GM21447 (cell line): ENCODE data around the gene UBE2D3.
"Not testable (repeated sequence)": the region's sequence is repeated elsewhere in the genome, so short reads cannot be mapped to it uniquely, and the experiment has no call there.

ENCODE experiments used
- ATAC-seq: cut with Tn5 transposase; IDR thresholded peaks from one replicate; pipeline ENCODE4 v1.9.1; 2021; ENCODE audit not compliant: unreplicated experiment

UBE2D3 gene

GRCh38 chr4:102832105-102832504, 4.8 kb upstream of the UBE2D3 start:
- ATAC-seq = no peak

GRCh38 chr4:102829803-102830202, 2.5 kb upstream of the UBE2D3 start:
- ATAC-seq = no peak

GRCh38 chr4:102828497-102828808, 1.1 kb upstream of the UBE2D3 start:
- no peak for ATAC-seq

GRCh38 chr4:102827674-102828496, 534 bp upstream of the UBE2D3 start:
- peak; percentile 78 for ATAC-seq

GRCh38 chr4:102826105-102826889, 1.1 kb downstream of the UBE2D3 start:
- ATAC-seq = no peak

- ATAC-seq = no peak
These were observed 1.9 kb downstream of the UBE2D3 start for GRCh38 chr4:102825261-102826091.

- no peak for ATAC-seq
These were observed 3.0 kb downstream of the UBE2D3 start for GRCh38 chr4:102824398-102824797.

- no peak for ATAC-seq
These were observed 3.5 kb downstream of the UBE2D3 start for GRCh38 chr4:102823897-102824296.

- no peak for ATAC-seq
These were observed 3.9 kb downstream of the UBE2D3 start for GRCh38 chr4:102823464-102823863.

- no peak for ATAC-seq
These were observed 7.6 kb downstream of the UBE2D3 start for GRCh38 chr4:102819588-102820365.

GRCh38 chr4:102819100-102819499, 8.3 kb downstream of the UBE2D3 start:
- ATAC-seq = not testable (repeated sequence)

- ATAC-seq = no peak
These were observed 9.6 kb downstream of the UBE2D3 start for GRCh38 chr4:102817613-102818268.

- no peak for ATAC-seq
These were observed 10.2 kb downstream of the UBE2D3 start for GRCh38 chr4:102817021-102817605.

GRCh38 chr4:102815981-102816380, 11.4 kb downstream of the UBE2D3 start:
- no peak for ATAC-seq

GRCh38 chr4:102809691-102810090, 17.7 kb downstream of the UBE2D3 start:
- no peak for ATAC-seq

- ATAC-seq = peak; percentile 73
These were observed 18.2 kb downstream of the UBE2D3 start for GRCh38 chr4:102809190-102809589.

- no peak for ATAC-seq
These were observed 19.3 kb downstream of the UBE2D3 start for GRCh38 chr4:102808009-102808408.

- peak; percentile 40 for ATAC-seq
These were observed 20.0 kb downstream of the UBE2D3 start for GRCh38 chr4:102807345-102807744.

- ATAC-seq = no peak
These were observed 27.5 kb downstream of the UBE2D3 start for GRCh38 chr4:102799816-102800215.

GRCh38 chr4:102794999-102795398, 32.4 kb downstream of the UBE2D3 start:
- ATAC-seq = no peak
